DMS 273 (cell line): ENCODE measurements around the gene BRIP1.

Experiments used
- DNase-seq: peaks from one replicate; lab custom pipeline; 2025; ENCODE audit not compliant: unreplicated experiment; lab: John Stamatoyannopoulos, UW

BRIP1 gene

GRCh38 chr17:61638087-61638486, 225.2 kb downstream of the BRIP1 start:
- no peak for DNase-seq

GRCh38 chr17:61635913-61636432, 227.4 kb downstream of the BRIP1 start:
- DNase-seq: peak; percentile 76

DNA sequence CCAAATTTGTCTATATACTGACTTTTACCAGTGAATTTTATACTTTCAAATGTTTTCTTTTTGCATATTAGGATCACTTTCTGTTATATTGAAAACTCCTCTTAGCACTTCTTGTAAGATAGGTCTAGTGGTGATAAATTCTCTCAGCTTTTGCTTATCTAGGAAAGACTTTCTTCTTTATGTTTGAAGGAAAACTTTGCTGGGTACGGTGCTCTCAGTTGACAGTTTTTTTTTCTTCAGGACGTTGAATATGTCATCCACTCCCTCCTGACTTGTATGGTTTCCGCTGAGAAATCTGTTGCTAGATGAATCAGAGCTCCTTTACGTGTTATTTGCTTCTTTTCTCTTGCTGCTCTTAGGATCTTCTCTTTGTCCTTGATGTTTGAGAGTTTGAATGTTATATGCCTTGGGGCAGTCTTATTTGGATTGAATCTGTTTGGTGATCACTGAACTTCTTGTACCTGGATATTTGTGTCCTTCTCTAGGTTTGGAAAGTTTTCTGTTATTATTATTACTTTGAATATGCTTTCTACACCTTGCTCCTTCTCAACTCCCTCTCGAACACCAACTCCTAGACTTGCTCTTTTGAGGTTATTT, 228.3 kb downstream of the BRIP1 start:
- DNase-seq: no peak

- no peak for DNase-seq
Measured at GRCh38 chr17:61634011-61634539, 229.3 kb downstream of the BRIP1 start.

GRCh38 chr17:61632826-61633225, 230.5 kb downstream of the BRIP1 start:
- DNase-seq: no peak

- DNase-seq: no peak
Measured at GRCh38 chr17:61631800-61632199, 231.5 kb downstream of the BRIP1 start.
